ENCODE measurements around the gene SLC27A5. TPM values are rescaled to one million over a fixed set of nuclear protein-coding genes. Genes with fewer than 3 reads are reported as not detected.

The SLC27A5 gene
- total and polyA plus RNA-seq, 4 donors: 7.9 to 19.0 (median 13.0) TPM

GRCh38 chr19:58519087-58519354 is 7.2 kb upstream of the SLC27A5 start:
- Histone ChIP-seq H3K27me3 (ENCODE audit: control insufficient read depth in 3 of 3, insufficient read depth in 3 of 3, low read length in 2 of 3) (no peaks in the 10 kb centered on the region), H3K27ac (ENCODE audit: low read depth in 1 of 2, low read length in 1 of 2) (peak overlapping the region; percentile 91 to 94), H3K4me1 (ENCODE audit: control insufficient read depth in 5 of 5, insufficient read depth in 5 of 5, low read length in 5 of 5) (peaks cover 0 to 22% (median 10%) of the 10 kb centered on the region in 5 donors), H3K36me3 (ENCODE audit: control insufficient read depth in 4 of 4, insufficient read depth in 4 of 4, low read length in 4 of 4) (peaks cover 0 to 16% (median 8%) of the 10 kb centered on the region in 4 donors), H3K9ac (ENCODE audit: insufficient read depth in 1 of 2, low read length in 2 of 2) (peak overlapping the region; percentile 82 to 87), H3K9me3 (ENCODE audit: control insufficient read depth in 4 of 4, insufficient read depth in 3 of 4, low read length in 3 of 4) (no peaks in the 10 kb centered on the region), H3K4me3 (peak overlapping the region; percentile 65)
- 0% methylated on average over 14 of the region's 14 CpGs for WGBS, 2 donors
- peak; percentile 18 for TF ChIP-seq CTCF (IDR thresholded peaks at IDR 0.05; ENCODE audit: control extremely low read depth, extremely low read depth)
- ATAC-seq (ENCODE audit: insufficient read depth, low FRiP score) (peak; percentile 31), DNase-seq (peak; percentile 79 to 86 (median 85))

DNA sequence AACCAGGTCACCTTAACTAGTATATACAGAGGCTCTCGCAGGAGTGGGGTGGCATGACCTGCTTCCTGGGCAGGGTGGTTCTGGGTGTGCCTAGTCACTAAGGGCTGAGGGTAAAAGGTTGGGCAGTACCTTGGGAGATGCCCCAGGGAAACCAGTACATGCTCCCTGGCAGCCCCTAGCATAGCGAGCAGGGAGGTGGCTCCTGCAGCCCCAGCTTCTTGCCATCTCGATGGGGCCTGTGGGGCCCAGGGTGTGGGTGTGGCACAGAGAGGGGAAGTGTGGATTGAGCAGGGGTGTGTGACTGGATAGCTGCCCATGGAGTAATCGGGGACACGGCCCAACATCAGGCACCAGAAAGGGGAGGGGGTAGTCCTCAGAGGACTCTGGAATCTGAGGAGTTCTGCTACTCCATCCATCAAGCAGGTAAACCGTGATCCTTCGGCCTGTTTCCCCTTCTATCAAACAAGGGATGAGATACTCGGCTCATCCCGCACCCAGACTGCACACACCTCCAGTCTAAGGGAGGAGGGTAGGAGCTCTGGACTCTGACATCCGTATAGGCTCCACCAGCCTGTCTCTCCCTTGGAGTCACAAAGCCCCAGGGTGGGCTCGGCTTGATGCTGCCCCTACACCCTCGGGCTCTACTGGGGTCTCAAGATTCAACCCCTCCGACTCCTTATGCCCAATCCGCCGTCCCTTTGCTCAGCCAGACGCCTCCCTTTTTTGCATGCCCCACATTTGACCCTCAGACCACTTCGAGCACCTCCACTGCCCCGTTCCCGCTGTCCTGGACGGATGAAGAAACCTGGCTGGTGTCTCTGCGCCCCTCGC is 6.7 kb upstream of the SLC27A5 start:
- DNase-seq: no peak

DNA sequence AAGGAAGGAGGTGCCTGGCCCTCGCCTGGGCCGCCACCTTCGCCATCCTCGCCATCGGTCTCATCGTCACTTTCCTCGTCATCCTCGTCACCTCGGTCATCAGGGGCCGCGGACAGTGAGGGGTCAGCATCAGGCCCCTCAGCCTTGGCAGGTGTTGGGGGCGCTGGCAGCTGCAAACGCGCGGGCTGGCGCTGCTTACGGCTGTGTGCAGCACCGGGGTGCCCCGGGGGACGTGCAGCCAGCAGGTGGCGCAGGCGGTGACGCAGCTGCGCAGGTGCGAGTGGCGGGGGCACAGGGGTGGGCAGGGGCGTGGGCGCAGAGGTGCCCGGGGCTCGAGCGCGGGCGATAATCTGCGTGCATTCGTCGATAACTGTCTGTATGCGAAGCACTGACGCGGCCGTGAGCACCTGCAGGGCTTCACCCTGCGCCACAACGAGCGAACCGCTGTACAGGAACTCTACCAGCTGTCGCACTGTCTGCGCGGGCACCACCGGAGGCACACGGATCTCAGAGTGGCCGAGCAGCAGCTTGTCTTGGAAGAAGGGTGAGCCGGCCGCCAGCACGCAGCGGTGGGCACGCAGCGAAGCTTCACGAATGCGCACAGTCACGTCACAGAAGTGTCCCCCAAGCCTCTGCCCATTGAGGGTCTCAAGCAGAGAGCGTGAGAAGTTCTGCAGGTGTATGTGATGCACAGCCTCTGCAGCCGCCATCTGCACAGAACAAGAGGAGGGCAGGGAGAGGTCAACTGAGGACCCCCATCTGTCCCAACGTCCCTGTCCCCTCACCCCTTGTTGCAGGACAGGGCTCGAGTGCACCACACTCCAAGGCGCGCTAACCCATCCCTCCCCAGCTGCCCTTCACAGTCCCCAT is 5.4 kb upstream of the SLC27A5 start:
- no peak for ATAC-seq (ENCODE audit: insufficient read depth, low FRiP score)
- H3K9ac ChIP-seq (ENCODE audit: insufficient read depth in 1 of 2, low read length in 2 of 2): no peak overlapping the region
- peaks cover 0 to 16% (median 8%) of the 10 kb centered on the region in 4 donors for H3K36me3 ChIP-seq (ENCODE audit: control insufficient read depth in 4 of 4, insufficient read depth in 4 of 4, low read length in 4 of 4)
- DNase-seq: no peak
- TF ChIP-seq CTCF (IDR thresholded peaks at IDR 0.05; ENCODE audit: control extremely low read depth, extremely low read depth): no peak
- peaks cover 0 to 26% (median 10%) of the 10 kb centered on the region in 5 donors for H3K4me1 ChIP-seq (ENCODE audit: control insufficient read depth in 5 of 5, insufficient read depth in 5 of 5, low read length in 5 of 5)
- no peak overlapping the region for H3K4me3 ChIP-seq
- 94% methylated on average over 59 to 65 of the region's 65 CpGs for WGBS, 2 donors
- no peak overlapping the region for H3K27ac ChIP-seq (ENCODE audit: low read depth in 1 of 2, low read length in 1 of 2)
- H3K9me3 ChIP-seq (ENCODE audit: control insufficient read depth in 4 of 4, insufficient read depth in 3 of 4, low read length in 3 of 4): no peaks in the 10 kb centered on the region
- no peaks in the 10 kb centered on the region for H3K27me3 ChIP-seq (ENCODE audit: control insufficient read depth in 3 of 3, insufficient read depth in 3 of 3, low read length in 2 of 3)

More for the DNA sequence above, 6.7 kb upstream of the SLC27A5 start:
- peaks cover 0 to 16% (median 8%) of the 10 kb centered on the region in 4 donors for H3K36me3 ChIP-seq (ENCODE audit: control insufficient read depth in 4 of 4, insufficient read depth in 4 of 4, low read length in 4 of 4)
- WGBS, 2 donors: 6 to 9% methylated on average over 21 to 22 of the region's 22 CpGs
- no peaks in the 10 kb centered on the region for H3K27me3 ChIP-seq (ENCODE audit: control insufficient read depth in 3 of 3, insufficient read depth in 3 of 3, low read length in 2 of 3)
- peak overlapping the region; percentile 65 for H3K4me3 ChIP-seq
- no peaks in the 10 kb centered on the region for H3K9me3 ChIP-seq (ENCODE audit: control insufficient read depth in 4 of 4, insufficient read depth in 3 of 4, low read length in 3 of 4)
- peak overlapping the region; percentile 82 to 87 for H3K9ac ChIP-seq (ENCODE audit: insufficient read depth in 1 of 2, low read length in 2 of 2)
- TF ChIP-seq CTCF (IDR thresholded peaks at IDR 0.05; ENCODE audit: control extremely low read depth, extremely low read depth): no peak
- peaks cover 0 to 26% (median 10%) of the 10 kb centered on the region in 5 donors for H3K4me1 ChIP-seq (ENCODE audit: control insufficient read depth in 5 of 5, insufficient read depth in 5 of 5, low read length in 5 of 5)
- H3K27ac ChIP-seq (ENCODE audit: low read depth in 1 of 2, low read length in 1 of 2): peak overlapping the region; percentile 91 to 94
- no peak for ATAC-seq (ENCODE audit: insufficient read depth, low FRiP score)
